Heart left ventricle (tissue), 13 donors: ENCODE measurements around the gene SUSD6.

ENCODE experiments used
- CTCF ChIP-seq, 12 donors: fragments of 200-600 bp; sonication (generic) in 4 of 12; IDR thresholded peaks; one replicate each; pipeline versions ENCODE4 v1.5.0 to v1.8.0; 2018 to 2022; ENCODE audit warnings: antibody characterized with exemption in 12 of 12, mild to moderate bottlenecking in 5 of 12
- POLR2A ChIP-seq, 2 donors: fragments of 450-650 bp; IDR thresholded peaks; one replicate each; pipeline ENCODE4 v1.6.1; 2017; ENCODE audit warnings: antibody characterized with exemption in 2 of 2, mild to moderate bottlenecking in 2 of 2, moderate library complexity in 2 of 2
- donor health status: ischemic (EF 13 %, LVEDD 7.1; RV severe dilation, severe dysfunction).
- donor health status: DM: no; HTN: yes; CAD: no.
- donor health status: DM: no; HTN: no; CAD: no.
- donor health status: ischemic (EF 25% LVEDD 6.9; RV normal size, moderate dysfunction).
- donor health status: ischemic (EF 25% LVEDD 5.7; RV mildly dilated, moderate dysfunction).
- donor health status: ischemic (EF 35%, LVEDD 5.7; RV mildly dilated, moderate dysfunction).
- donor health status: nonischemic (EF 11% LVEDD 7.7; RV severe dilation, severe dysfunction).
- donor health status: DM: yes; HTN: yes; CAD: no.
- donor health status: PGD.
- donor health status: ischemic (EF 29% LVEDD 5.4; RV normal size, mild dysfunction).
- donor health status: nonischemic (EF 23%, LVEDD 6.1; RV moderate dilation, normal function).

- TF ChIP-seq POLR2A (IDR thresholded peaks at IDR 0.05) (no peak), CTCF (IDR thresholded peaks at IDR 0.05) (no peak)
Observed at GRCh38 chr14:69632164-69632563, 20.8 kb downstream of the SUSD6 start.
